SKM-1 treated with dmso at 0.1 percent for 144 hours (cell line): ENCODE results near the gene AP2A2.

Experiments
- DNase-seq: peaks from one replicate; lab custom pipeline; 2025; ENCODE audit not compliant: unreplicated experiment; lab: John Stamatoyannopoulos, UW

AP2A2 gene

GRCh38 chr11:1038921-1039320 lies 113.3 kb downstream of the AP2A2 start:
- no peak for DNase-seq

GRCh38 chr11:1039481-1040427 lies 114.1 kb downstream of the AP2A2 start:
- DNase-seq, result no peak

- DNase-seq, result no peak
Observed at GRCh38 chr11:1040428-1041148, 114.9 kb downstream of the AP2A2 start.

GRCh38 chr11:1041149-1041467 lies 115.4 kb downstream of the AP2A2 start:
- no peak for DNase-seq

- DNase-seq, result no peak
Observed at GRCh38 chr11:1041471-1041870, 115.8 kb downstream of the AP2A2 start.

GRCh38 chr11:1041936-1042608 lies 116.4 kb downstream of the AP2A2 start:
- DNase-seq, result no peak

- DNase-seq, result no peak
Observed at GRCh38 chr11:1042626-1043562, 117.2 kb downstream of the AP2A2 start.

GRCh38 chr11:1043563-1044096 lies 118.0 kb downstream of the AP2A2 start:
- DNase-seq, result no peak

GRCh38 chr11:1044160-1044559 lies 118.5 kb downstream of the AP2A2 start:
- DNase-seq, result no peak

- DNase-seq, result no peak
Observed at GRCh38 chr11:1047595-1048156, 122.0 kb downstream of the AP2A2 start.

- no peak for DNase-seq
Observed at GRCh38 chr11:1048375-1049070, 122.9 kb downstream of the AP2A2 start.

GRCh38 chr11:1049071-1049405 lies 123.4 kb downstream of the AP2A2 start:
- DNase-seq, result no peak

- no peak for DNase-seq
Observed at GRCh38 chr11:1049431-1049891, 123.8 kb downstream of the AP2A2 start.

GRCh38 chr11:1049911-1050580 lies 124.4 kb downstream of the AP2A2 start:
- no peak for DNase-seq

- peak; percentile 46 for DNase-seq
Observed at GRCh38 chr11:1050581-1051355, 125.1 kb downstream of the AP2A2 start.

GRCh38 chr11:1051356-1052132 lies 125.9 kb downstream of the AP2A2 start:
- no peak for DNase-seq
